ENCODE measurements around the gene NTM.

NTM gene

GRCh38 chr11:131796541-131796940 lies 426.1 kb downstream of the NTM start:
- no peak for DNase-seq

DNA sequence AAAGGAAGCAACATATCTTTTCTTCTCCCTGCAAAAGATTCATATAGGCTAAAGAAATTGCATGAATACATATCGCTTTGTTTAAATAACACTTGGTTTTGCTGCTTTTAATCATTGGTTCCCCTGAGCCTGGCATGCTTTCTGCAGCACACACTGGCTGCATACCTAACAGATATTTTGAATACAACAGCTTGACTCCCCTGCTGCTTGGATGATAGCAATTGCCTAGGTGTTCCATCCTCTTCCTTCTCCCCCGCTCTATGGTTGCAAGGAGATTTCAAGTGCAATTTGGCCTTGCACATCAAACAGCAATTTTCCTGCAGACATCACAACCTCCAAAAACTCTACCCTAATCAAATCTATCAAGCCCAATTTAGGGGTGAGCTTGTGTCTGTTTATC lies 430.0 kb downstream of the NTM start:
- no peak for DNase-seq

GRCh38 chr11:131802440-131803115 lies 432.2 kb downstream of the NTM start:
- DNase-seq = no peak

- DNase-seq = no peak
Measured at GRCh38 chr11:131807876-131808275, 437.5 kb downstream of the NTM start.

- DNase-seq = no peak
Measured at GRCh38 chr11:131808470-131808869, 438.1 kb downstream of the NTM start.

- no peak for DNase-seq
Measured at GRCh38 chr11:131809203-131809918, 438.9 kb downstream of the NTM start.

- DNase-seq = no peak
Measured at GRCh38 chr11:131810541-131810940, 440.1 kb downstream of the NTM start.

GRCh38 chr11:131811383-131811782 lies 441.0 kb downstream of the NTM start:
- DNase-seq = no peak

GRCh38 chr11:131814108-131814507 lies 443.7 kb downstream of the NTM start:
- DNase-seq = no peak

GRCh38 chr11:131815590-131815989 lies 445.2 kb downstream of the NTM start:
- DNase-seq = no peak

DNA sequence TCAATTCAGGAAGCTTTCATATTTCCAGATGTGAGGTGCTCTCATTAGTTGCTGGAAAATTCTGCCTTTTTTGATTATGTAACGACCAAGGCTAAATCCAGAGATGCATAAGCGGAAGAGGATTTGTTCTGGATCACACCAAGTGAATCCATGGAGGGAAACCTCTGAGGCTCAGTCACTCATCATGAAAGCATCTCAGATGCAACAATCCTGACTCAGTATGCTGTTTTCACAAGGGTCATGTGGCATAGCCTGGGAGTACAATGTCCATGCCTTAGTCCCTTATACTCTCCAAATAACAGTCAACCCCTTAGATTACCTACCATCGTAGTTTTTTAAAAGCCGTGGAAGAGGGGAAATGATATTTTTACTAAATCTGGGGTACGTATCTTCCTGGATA lies 445.6 kb downstream of the NTM start:
- no peak for DNase-seq

DNA sequence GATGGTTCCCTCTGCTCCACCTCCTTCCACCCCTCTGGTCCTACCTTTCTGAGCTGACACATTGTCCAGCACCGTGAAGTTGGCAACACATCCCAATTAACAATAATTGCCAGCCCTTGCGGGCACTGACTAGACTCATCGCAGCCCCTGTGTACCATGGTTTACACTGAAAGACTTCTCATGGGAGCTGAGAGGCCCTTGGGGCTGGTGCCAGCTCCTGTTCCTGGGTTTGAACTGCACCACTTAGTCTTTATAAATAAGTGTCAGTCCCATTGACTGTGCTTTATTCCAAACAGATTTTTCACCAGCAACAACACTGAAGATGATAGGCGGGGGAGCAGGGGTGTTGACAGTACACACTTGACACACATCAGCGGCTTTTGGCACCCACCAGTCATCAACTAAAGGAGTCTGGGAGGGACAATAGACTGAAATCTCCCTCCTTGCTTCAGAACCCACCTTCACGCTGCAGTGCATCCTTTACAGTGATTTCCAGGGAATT lies 447.3 kb downstream of the NTM start:
- DNase-seq = no peak

DNA sequence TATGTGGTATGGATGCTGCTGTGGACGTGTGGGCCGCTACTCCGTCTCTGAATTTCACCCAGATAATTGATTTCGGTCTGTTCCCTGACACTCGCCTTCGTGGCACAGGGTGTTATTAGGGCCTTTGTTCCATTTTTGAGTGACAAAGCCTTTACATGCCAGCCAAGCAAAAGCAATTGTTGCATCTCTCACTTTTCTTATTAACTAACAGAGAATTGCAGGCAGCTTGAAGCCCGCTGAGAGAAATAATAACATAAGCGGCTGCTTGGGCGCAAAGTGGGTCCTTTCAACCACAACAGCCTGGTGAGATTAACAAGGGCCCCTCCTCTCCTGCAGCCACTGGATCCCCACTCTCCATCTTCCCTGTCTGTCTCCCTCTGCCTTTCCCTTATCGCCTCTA lies 449.4 kb downstream of the NTM start:
- no peak for DNase-seq

DNA sequence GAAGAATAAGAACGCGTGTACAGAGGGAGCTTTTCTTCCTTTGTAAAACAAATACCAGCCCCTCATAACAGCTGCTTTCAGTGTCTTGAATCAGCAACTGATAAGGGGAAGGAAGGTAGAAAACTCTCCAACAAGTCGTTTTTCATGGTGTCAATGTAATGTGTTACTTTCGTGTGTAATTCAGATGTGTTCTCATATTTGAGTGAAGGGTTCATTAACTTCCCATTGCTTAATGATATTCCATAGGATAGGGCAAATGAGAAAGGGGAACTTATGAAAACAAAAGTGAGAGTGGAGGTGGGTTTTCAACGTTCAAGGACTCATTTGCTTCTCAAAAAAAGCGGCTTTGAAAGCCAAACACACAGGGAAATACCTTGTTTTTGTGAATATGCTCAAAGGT lies 452.1 kb downstream of the NTM start:
- DNase-seq = no peak

- no peak for DNase-seq
Measured at GRCh38 chr11:131823772-131824171, 453.4 kb downstream of the NTM start.

GRCh38 chr11:131824771-131825170 lies 454.4 kb downstream of the NTM start:
- no peak for DNase-seq

- no peak for DNase-seq
Measured at GRCh38 chr11:131827430-131827829, 457.0 kb downstream of the NTM start.

- DNase-seq = no peak
Measured at GRCh38 chr11:131829725-131830124, 459.3 kb downstream of the NTM start.

GRCh38 chr11:131832079-131832478 lies 461.7 kb downstream of the NTM start:
- no peak for DNase-seq

DNA sequence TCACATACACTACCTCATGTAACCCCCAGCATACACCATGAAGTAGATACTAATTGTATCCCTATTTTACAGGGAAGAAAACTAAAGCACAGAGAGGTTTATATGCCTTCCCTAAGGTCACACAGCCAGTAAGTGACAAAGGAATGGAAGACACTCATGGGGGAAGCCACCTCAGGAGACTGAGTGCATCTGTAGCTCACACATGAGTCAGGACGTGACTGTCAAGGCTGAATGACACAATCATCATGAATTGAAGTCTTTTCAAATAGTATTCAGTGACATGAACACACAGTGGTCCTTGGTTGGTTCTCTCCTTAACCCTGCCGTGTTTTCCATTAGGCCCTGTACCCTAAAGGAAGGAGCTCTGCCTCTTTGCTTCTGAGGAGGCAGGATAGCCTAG lies 463.0 kb downstream of the NTM start:
- DNase-seq = no peak

DNA sequence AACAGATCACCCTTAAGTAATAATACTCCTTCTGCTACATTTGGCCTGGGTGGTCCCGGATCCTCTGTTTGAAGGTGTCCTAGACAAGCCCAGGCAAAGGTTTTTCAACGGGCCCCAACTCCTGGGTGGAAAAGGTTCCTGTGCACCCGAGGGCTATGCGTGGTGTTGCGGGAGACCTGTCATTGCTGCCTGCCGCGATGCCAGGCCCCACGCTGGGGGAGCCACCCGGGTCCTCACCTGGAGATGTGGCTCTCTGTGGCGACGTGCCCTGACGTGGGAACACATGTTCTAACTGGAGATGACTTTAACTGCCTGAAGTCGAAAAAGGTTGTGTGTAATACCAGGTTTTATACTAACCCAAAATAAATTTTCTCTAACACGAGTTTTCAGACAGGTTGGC lies 467.1 kb downstream of the NTM start:
- DNase-seq = no peak

DNA sequence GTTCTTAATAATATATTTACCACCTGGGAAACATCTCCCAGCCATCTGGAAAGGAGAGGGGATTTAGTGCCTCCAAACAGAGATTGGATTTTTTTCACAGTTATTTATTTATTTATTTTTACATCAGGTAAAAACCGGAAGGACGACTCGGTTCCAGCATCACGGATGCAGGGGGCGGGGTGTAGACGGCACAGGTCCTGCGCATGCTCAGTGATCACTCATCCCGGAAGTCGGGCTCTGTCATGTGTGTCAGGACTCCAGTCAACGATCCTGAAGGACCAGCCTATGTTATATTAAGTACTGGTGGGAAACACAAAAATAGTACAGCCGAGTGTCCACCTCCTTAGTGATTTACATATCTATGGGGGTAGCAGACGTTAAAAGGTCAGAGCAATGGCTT lies 467.6 kb downstream of the NTM start:
- DNase-seq = no peak

DNA sequence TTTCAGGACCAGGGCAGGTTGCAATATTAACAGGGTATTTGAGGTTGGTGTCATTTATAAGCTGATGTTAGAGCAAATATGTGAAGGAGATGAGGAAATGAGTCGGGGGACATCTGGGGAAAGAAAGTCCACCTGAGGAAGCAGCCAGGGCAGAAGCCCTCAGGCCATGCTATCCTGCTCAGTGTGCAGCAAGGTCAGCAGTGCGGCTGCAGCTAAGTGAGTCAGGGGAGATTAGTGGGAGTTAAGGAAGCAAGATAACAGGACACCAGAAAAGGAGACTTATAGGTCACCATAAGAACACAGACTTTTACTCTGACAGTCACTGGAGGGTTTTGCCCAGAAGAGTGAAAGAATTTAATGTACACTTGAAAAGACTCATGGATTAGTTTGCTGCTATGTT lies 468.9 kb downstream of the NTM start:
- DNase-seq = no peak

DNA sequence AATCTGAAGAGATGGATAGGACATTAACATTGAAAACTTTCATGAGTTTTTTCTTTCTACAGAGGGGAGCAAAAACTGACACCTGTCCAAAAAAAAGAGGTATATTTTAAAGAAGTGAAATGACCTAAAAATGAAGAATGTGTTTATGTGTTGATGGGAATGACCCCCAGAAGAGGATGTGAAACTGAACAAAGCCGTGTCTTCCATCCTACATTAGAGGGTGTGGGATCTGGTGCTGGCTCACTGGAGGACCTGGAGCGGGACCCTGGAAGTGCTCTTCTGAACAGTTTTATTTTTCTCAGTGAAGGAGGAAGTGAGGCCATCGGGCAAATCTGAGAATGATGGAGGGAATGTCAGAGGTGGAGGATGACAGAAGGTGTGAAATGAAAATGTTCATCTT lies 470.1 kb downstream of the NTM start:
- DNase-seq = no peak

GRCh38 chr11:131841028-131841427 lies 470.6 kb downstream of the NTM start:
- no peak for DNase-seq

Measured in activated CD4-positive, alpha-beta T cell treated with anti-CD3 and anti-CD28 coated beads, Interleukin-2, amount 50 U/mL, for 16 hours (primary cell).